ENCODE results near the gene GSPT1. TPM values are rescaled to one million over a fixed set of nuclear protein-coding genes. Genes with fewer than 3 reads are reported as not detected.
A peak's percentile ranks its signal among the peaks of the same experiment; 100 is the strongest.

GSPT1 gene
- polyA plus RNA-seq, 2 of the 4 experiments (the other 2 are of a cell fraction), result 163 to 215 TPM

DNA sequence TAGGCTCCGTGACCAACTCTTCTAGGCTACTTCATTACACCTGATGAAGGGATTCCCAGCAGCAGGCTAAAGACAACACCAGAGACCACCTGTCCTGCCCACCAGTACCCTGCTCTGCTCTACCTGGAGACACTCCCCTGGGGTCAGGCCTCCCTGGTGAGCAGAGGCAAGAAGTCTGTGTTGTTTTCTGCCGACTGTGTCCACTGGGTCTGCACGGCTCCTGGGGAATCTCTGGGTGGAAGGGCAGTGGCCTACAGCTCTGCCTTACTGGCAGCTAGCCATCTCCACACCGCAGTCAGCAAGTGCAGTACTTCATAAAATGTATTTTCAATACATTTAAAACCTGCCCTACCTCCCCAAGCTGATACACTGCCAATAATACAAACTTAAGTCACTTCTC is 71.3 kb downstream of the GSPT1 start:
- H3K27ac ChIP-seq, result no peak overlapping the region
- ChIA-PET POLR2A (no interaction called here), CTCF (no interaction called here)
- H3K9me3 ChIP-seq, result no peaks in the 10 kb centered on the region
- FAIRE-seq, result no peak
- no peak for ATAC-seq
- no peak overlapping the region for H3K4me2 ChIP-seq
- no peak for TF ChIP-seq MAFK (IDR thresholded peaks at IDR 0.05; ENCODE audit: partially characterized antibody)
- TF ChIP-seq HOXB5 (CRISPR knock-in tag; IDR thresholded peaks at IDR 0.05), result no peak
- TF ChIP-seq, protein P1, sequence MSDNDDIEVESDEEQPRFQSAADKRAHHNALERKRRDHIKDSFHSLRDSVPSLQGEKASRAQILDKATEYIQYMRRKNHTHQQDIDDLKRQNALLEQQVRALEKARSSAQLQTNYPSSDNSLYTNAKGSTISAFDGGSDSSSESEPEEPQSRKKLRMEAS (IDR thresholded peaks at IDR 0.05), result no peak
- no peak for TF ChIP-seq RAD21 (conservative IDR thresholded peaks at IDR 0.05 in 1 of 2, IDR thresholded peaks at IDR 0.05 in 1 of 2)
- no peak for TF ChIP-seq ZC3H11A (IDR thresholded peaks at IDR 0.05)
- TF ChIP-seq FOSB (CRISPR knock-in tag; IDR thresholded peaks at IDR 0.05), result no peak
- TF ChIP-seq, protein P2, sequence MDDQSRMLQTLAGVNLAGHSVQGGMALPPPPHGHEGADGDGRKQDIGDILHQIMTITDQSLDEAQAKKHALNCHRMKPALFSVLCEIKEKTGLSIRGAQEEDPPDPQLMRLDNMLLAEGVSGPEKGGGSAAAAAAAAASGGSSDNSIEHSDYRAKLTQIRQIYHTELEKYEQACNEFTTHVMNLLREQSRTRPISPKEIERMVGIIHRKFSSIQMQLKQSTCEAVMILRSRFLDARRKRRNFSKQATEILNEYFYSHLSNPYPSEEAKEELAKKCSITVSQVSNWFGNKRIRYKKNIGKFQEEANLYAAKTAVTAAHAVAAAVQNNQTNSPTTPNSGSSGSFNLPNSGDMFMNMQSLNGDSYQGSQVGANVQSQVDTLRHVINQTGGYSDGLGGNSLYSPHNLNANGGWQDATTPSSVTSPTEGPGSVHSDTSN (IDR thresholded peaks at IDR 0.05), result no peak
- TF ChIP-seq, protein P3, sequence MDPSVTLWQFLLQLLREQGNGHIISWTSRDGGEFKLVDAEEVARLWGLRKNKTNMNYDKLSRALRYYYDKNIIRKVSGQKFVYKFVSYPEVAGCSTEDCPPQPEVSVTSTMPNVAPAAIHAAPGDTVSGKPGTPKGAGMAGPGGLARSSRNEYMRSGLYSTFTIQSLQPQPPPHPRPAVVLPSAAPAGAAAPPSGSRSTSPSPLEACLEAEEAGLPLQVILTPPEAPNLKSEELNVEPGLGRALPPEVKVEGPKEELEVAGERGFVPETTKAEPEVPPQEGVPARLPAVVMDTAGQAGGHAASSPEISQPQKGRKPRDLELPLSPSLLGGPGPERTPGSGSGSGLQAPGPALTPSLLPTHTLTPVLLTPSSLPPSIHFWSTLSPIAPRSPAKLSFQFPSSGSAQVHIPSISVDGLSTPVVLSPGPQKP (IDR thresholded peaks at IDR 0.05; ENCODE audit: low read depth, low read length), result no peak
- TF ChIP-seq HEYL (CRISPR knock-in tag; IDR thresholded peaks at IDR 0.05), result no peak
- TF ChIP-seq RARB (CRISPR knock-in tag; IDR thresholded peaks at IDR 0.05), result no peak
- TF ChIP-seq, protein P4, sequence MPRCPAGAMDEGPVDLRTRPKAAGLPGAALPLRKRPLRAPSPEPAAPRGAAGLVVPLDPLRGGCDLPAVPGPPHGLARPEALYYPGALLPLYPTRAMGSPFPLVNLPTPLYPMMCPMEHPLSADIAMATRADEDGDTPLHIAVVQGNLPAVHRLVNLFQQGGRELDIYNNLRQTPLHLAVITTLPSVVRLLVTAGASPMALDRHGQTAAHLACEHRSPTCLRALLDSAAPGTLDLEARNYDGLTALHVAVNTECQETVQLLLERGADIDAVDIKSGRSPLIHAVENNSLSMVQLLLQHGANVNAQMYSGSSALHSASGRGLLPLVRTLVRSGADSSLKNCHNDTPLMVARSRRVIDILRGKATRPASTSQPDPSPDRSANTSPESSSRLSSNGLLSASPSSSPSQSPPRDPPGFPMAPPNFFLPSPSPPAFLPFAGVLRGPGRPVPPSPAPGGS (IDR thresholded peaks at IDR 0.05), result no peak
- no peak for TF ChIP-seq NPAS2 (CRISPR knock-in tag; IDR thresholded peaks at IDR 0.05; ENCODE audit: borderline replicate concordance)
- TF ChIP-seq, protein P5, sequence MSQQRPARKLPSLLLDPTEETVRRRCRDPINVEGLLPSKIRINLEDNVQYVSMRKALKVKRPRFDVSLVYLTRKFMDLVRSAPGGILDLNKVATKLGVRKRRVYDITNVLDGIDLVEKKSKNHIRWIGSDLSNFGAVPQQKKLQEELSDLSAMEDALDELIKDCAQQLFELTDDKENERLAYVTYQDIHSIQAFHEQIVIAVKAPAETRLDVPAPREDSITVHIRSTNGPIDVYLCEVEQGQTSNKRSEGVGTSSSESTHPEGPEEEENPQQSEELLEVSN (IDR thresholded peaks at IDR 0.05; ENCODE audit: borderline replicate concordance, low read depth), result no peak
- no peak for TF ChIP-seq ATOH8 (CRISPR knock-in tag; IDR thresholded peaks at IDR 0.05; ENCODE audit: low read depth)
- TF ChIP-seq BHLHE40 (IDR thresholded peaks at IDR 0.05; ENCODE audit: low read depth, low read length), result no peak
- no peak for TF ChIP-seq CEBPB (IDR thresholded peaks at IDR 0.05)
- TF ChIP-seq USF2 (IDR thresholded peaks at IDR 0.05), result no peak
- TF ChIP-seq EHF (CRISPR knock-in tag; IDR thresholded peaks at IDR 0.05), result no peak
- no peak for TF ChIP-seq TP53 (CRISPR knock-in tag; IDR thresholded peaks at IDR 0.05)
- H3K4me3 ChIP-seq, result no peak overlapping the region
- DNase-seq (ENCODE audit: low read depth in 1 of 2, low spot score in 1 of 2), result no peak
- WGBS (ENCODE audit: missing lambda C conversion rate), result 94% methylated on average over 4 of the region's 4 CpGs
- H3K4me1 ChIP-seq, result peaks cover 13% of the 10 kb centered on the region

DNA sequence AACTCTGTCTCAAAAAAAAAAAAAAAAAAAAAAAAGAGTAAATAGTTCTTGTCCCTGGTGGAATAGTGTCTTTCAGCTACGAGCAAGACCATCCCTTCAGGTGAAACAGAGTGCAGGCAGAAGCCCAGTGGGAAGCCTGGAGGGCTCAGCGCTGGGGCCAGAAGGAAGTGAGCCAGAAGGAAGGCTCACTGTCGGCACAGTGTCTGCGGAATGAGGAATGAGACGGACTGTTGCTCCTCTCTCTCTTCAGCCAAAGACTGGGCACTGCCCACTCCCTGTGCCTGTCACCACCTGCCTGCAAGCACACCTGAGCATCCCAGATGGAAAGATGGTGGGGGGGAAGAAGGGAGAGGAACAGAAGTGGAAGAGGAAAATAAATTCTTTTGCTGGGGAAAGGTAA is 71.9 kb downstream of the GSPT1 start:
- H3K9me3 ChIP-seq, result no peaks in the 10 kb centered on the region
- H3K4me2 ChIP-seq, result no peak overlapping the region
- H3K27ac ChIP-seq, result no peak overlapping the region
- TF ChIP-seq FOSB (CRISPR knock-in tag; IDR thresholded peaks at IDR 0.05), result no peak
- TF ChIP-seq ZFP36 (IDR thresholded peaks at IDR 0.05; ENCODE audit: borderline replicate concordance, partially characterized antibody), result no peak
- no peak for TF ChIP-seq RCOR1 (IDR thresholded peaks at IDR 0.05; ENCODE audit: low read depth, low read length)
- TF ChIP-seq, protein P1 (IDR thresholded peaks at IDR 0.05), result no peak
- TF ChIP-seq, protein P4 (IDR thresholded peaks at IDR 0.05), result no peak
- TF ChIP-seq ESRRA (IDR thresholded peaks at IDR 0.05; ENCODE audit: borderline replicate concordance, low read length), result no peak
- no peak for TF ChIP-seq HOXB5 (CRISPR knock-in tag; IDR thresholded peaks at IDR 0.05)
- CTCF ChIA-PET, result interaction anchor here (1.1 kb wide), 1 partner anchor 10 kb away, joined by 3 read pairs; no protein-coding TSS in a partner anchor
- ATAC-seq, result 0 out of 6 replicates have a peak, but pooled peaks of 1 of the 2 experiments have one; percentile 18
- peaks cover 7% of the 10 kb centered on the region; the same call in 2 of the 3 replicates for H3K4me1 ChIP-seq
- no peak for FAIRE-seq
- DNase-seq (ENCODE audit: low read depth in 1 of 2, low spot score in 1 of 2), result no peak
- 87% methylated on average over 5 of the region's 5 CpGs for WGBS (ENCODE audit: missing lambda C conversion rate)
- H3K4me3 ChIP-seq, result no peak overlapping the region
- POLR2A ChIA-PET, result interaction anchor here (1.1 kb wide), 1 partner anchor 47 kb away, joined by 3 read pairs; the partner anchor contains the start of gene ZC3H7A
